Measurements from ENCODE around the gene C13orf46.

C13orf46 gene

DNA sequence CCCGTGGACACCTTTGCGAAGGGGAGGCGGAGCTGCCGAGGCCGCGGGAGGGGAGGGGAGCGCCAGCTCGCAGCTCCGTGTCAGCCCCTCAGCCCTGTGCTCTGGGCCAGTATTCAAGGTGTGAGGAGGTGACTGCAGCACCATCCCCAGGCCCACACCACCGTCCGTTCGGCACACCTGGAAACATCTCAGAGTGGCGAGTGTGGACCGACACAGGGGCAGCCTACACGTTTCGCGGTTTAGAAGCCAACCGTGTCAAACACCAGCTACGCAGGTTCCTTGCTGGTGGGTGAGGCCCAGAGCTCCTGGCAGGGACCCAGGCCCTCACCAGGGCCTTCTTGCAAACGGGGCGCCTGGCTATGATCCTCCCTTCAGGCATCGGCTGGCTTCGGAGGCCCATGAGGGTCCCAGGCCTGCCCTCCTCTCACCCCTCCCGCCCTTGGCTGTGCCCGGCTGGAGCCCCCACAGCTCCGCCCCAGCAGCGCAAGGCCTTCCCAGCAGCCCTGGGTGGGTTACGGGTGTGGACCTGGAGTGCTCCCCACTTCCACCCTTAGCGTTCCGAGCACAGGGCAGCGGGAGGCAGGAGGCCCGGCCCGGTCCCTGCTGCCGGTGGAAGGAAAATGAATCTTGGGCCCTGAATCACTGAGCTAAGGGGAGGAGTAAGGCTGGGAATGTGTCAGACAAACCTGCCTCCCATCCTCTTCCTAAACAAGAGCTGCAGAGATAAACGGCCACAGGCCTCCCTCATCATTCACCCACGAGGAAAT lies 1.2 kb downstream of the C13orf46 start:
- Mint-ChIP-seq H3K27me3 (no peaks in the 10 kb centered on the region), H3K4me3 (no peak overlapping the region), H3K27ac (no peak overlapping the region), H3K36me3 (peaks cover 26% of the 10 kb centered on the region), H3K9me3 (no peaks in the 10 kb centered on the region), H3K4me1 (no peaks in the 10 kb centered on the region)
- ATAC-seq, result no peak

DNA sequence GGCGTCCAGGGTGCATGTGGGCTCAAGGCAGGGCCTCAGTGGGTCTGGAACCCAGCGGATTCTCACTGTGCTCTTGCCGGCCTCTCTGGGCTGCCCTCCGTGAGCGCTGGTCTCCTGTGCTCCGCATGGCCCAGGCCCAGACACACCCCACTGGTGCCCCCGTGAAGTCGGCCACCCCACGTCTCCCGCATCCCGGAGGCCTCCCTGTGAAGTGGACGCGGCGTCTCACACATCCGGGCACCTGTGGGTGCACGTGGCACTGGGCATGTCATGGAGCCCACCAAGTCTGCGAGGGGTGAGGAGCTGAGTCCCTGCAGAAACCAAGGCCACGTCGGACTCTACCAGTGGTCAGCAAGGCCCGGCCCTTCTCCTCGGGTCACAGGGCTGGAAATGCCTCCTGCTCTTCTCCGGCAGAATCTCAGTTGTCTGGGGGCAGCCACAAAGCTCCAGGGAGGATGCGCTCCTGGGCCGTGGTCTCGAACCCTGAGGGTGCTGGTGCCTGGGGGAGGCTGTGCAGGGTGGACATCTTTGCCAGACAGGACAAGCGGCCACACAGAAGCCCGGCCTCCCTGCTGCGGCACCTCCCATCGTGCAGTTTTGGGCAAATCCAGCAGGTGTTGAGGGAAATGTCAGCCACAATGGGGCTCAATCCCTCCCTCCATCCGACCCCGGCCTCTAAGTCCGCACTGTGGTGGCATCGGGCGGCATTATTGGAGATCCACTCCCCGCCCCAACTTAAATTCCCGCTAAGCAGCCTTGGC lies 2.2 kb downstream of the C13orf46 start:
- no peaks in the 10 kb centered on the region for H3K27me3 Mint-ChIP-seq
- H3K27ac Mint-ChIP-seq, result no peak overlapping the region
- H3K4me1 Mint-ChIP-seq, result no peaks in the 10 kb centered on the region
- no peak overlapping the region for H3K4me3 Mint-ChIP-seq
- ATAC-seq, result no peak
- peaks cover 16% of the 10 kb centered on the region for H3K36me3 Mint-ChIP-seq
- no peaks in the 10 kb centered on the region for H3K9me3 Mint-ChIP-seq

DNA sequence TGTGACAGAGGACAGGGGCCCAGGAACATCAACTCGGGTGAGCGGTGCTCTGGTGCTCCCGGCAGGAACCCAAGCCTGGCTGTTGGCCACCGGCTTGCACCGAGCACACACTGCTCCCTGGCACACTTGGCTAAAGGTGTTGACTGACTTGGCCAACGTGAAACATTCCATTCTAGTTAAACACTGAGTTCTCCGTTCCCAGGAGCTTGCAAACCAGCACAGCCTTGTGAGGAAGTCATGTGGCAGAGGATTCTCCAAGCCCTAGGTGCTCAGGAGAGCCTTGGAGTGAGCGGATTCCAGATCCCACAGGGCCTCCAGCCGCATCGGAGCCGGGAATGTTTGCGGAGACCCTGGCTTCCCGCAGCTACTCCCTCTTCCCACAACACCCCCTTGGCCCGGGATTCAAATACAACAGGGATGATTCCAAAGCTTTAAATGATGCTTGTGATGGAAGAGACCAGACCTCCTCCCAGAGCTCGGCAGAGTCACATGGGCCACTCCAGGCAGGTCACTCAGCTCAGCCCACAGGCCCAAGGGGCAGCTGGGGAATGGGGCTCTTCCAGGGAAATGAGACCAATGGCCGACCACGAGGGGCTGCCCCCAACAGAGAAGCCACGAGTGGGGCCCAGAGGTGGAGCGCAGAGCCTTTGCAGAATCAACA lies 2.9 kb downstream of the C13orf46 start:
- Mint-ChIP-seq H3K27me3 (no peaks in the 10 kb centered on the region), H3K9me3 (no peaks in the 10 kb centered on the region), H3K27ac (no peak overlapping the region), H3K4me1 (no peaks in the 10 kb centered on the region), H3K4me3 (no peak overlapping the region), H3K36me3 (peaks cover 11% of the 10 kb centered on the region)
- ATAC-seq, result no peak

DNA sequence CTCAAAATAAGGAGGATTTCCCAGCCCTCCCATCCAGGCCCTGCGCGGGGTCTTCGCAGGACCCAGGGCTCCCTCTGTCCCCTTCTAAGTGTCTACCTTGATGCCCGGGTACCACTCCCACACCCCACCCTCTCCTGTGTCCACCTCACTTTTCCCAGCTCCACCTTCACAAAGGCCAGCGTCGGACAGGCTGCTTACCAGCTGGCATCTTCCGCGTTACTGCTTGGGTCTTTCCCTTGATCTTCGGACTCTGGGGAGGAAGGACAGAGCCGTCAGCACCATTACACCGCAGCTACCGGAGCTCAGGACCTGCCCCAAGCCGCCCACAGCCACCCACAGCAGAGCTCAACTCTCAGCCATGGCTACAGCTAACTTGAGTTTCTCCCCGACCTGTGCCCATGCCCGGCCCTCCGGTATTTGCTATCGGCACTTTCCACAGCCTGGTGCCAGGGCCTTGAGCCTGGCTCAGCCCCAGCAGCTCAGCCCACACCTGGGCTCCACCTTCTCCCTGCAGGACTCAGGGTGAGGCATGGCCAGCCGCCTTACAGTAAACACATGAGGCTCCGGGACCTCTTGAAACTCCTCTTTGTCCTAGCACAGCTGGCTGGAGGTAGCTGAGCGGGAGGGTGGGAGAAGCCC lies 3.8 kb downstream of the C13orf46 start:
- no peaks in the 10 kb centered on the region for H3K9me3 Mint-ChIP-seq
- no peaks in the 10 kb centered on the region for H3K27me3 Mint-ChIP-seq
- peak; percentile 22 for ATAC-seq
- no peak overlapping the region for H3K27ac Mint-ChIP-seq
- no peaks in the 10 kb centered on the region for H3K4me1 Mint-ChIP-seq
- H3K4me3 Mint-ChIP-seq, result no peak overlapping the region
- peaks cover 11% of the 10 kb centered on the region for H3K36me3 Mint-ChIP-seq

DNA sequence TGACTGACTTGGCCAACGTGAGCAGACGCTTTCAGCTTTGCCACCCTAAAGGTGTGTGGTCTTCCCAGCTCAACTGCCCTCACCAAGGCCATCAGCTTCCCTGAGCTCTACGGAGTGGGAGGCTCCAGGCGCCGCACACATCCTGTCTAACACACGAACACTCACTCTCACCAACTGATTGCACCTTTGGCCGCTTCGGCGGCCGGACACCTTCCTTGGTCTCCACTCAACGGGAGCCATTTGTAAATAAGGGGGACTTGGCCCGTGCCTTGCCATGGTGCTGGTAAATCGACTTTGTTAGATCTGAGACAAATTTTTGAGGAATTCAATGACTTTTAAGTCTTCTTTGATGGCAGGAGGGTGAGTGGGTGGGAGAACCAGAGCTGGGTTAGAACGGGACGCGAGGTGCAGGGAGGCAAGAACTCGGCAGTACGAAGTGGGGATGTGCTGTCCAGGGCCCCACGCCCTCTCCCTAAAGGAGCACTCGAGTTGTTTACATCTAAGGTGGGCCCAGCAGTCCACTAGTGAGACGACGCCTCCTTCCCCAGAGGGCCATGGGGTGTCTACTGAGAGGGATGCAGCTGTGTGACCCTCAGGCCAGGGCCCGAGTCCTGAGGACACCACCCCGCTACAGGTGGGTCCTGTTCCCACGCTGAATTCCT lies 4.4 kb downstream of the C13orf46 start:
- H3K27ac Mint-ChIP-seq, result no peak overlapping the region

DNA sequence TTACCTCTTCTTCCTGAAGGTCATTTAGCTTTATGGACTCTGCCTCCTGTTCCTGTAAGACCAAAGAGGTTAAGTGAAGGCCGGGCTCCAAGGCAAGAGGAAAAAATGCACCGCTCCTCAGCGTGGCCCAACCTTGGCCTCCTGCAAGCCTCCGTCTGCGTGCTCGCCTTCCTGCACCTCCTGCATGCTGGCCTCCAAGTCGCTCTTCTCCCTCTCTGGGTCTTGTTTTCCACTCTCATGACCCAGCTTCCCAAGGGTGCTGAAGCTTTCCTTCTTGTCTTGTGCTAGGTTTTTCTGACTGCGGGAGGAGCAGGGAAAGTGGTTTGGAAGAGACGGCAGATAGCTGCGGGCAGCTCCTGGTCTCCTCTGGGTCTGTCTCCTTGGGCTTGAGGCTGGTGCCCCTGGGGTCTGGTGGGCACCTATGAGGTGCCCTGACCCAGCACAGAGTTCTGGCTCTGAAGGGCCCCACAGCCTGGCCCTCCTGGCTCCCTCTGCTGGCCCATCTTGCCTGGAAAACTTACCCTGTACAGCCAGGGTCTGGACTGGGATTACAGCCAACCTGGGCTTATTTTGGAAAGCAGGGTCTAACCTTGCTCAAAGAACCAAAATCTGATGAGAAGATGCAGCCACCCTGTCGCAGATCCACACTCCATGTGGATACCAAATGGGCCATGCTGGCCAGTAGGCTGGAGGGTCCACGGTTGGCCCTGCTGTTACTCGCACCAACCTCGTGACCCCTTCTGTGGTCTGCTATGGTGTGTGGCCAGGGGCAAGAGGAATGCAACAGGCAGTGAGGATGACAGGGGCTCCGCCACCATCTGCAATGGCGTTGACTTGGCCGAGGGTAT lies 5.2 kb downstream of the C13orf46 start:
- Mint-ChIP-seq H3K36me3 (peaks cover 7% of the 10 kb centered on the region), H3K27ac (no peak overlapping the region), H3K4me1 (no peaks in the 10 kb centered on the region), H3K4me3 (no peak overlapping the region), H3K27me3 (no peaks in the 10 kb centered on the region), H3K9me3 (no peaks in the 10 kb centered on the region)
- no peak for ATAC-seq

More for the DNA sequence above, 4.4 kb downstream of the C13orf46 start:
- Mint-ChIP-seq H3K36me3 (peaks cover 11% of the 10 kb centered on the region), H3K27me3 (no peaks in the 10 kb centered on the region), H3K9me3 (no peaks in the 10 kb centered on the region), H3K4me1 (no peaks in the 10 kb centered on the region), H3K4me3 (no peak overlapping the region)
- no peak for ATAC-seq

DNA sequence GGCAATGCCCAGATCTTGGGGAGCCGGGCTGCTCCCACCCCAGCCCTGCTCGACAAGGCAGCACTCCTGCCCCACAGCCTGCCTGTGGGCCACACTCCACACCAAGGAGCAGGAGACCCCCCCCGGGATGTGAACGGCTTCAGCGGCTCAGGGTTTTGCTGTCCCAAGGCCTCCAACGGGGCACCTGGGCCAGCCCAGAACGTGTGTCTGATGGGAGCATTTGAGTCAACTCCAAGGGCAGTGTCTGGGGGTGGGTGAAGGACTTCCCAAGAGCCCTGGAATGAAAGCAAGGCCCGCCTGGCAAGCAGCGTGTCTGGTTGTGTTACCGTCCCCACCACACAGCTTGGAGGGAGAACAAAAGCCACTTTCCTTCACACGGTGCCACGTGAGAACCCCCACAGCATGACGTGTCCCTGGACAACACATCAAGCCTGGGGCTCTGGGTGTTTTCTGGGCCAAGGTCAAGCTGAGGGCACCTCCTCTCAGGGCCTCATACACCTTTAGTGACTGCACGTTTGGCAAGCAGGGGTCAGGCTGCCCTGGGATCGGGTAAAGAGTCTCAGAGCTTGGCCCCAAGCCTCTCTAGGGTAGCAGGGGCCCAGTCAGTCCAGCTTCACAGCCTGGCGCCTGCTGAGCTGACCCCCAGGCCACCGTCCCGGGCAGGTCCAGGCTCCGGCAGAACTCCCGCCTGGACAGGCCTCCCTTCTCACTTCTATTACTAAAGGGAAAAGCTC lies 6.0 kb downstream of the C13orf46 start:
- ATAC-seq, result no peak
- H3K4me1 Mint-ChIP-seq, result no peaks in the 10 kb centered on the region
- H3K4me3 Mint-ChIP-seq, result no peak overlapping the region
- H3K9me3 Mint-ChIP-seq, result no peaks in the 10 kb centered on the region
- H3K27ac Mint-ChIP-seq, result no peak overlapping the region
- H3K36me3 Mint-ChIP-seq, result no peaks in the 10 kb centered on the region
- no peaks in the 10 kb centered on the region for H3K27me3 Mint-ChIP-seq

DNA sequence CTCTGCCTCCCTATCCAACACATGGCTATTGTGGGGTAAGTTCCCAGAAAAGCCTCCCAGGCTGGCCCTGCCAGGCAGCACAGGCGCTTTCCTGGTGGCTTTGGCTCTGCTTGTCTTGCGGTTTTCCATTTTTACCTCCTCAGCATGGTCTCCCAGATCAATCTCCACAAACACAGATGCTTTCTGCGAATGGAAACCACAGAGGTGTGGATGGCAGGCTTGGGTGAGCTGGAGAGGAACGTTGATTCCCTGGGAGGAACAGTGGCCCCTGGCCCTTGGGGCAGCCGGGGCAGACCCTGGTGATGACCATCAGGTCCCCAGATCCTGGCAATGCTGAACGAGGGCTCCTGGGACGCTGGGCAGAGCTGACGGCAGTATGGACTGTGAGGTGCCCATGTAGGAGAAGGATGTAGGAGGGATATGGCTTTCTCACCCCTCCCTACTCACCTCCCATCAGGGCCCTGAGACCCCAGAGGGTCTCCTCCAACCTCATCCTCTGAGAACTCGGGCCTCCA lies 6.6 kb downstream of the C13orf46 start:
- Mint-ChIP-seq H3K9me3 (no peaks in the 10 kb centered on the region), H3K36me3 (no peaks in the 10 kb centered on the region), H3K27ac (no peak overlapping the region), H3K4me3 (no peak overlapping the region), H3K4me1 (no peaks in the 10 kb centered on the region), H3K27me3 (no peaks in the 10 kb centered on the region)
- ATAC-seq, result no peak

DNA sequence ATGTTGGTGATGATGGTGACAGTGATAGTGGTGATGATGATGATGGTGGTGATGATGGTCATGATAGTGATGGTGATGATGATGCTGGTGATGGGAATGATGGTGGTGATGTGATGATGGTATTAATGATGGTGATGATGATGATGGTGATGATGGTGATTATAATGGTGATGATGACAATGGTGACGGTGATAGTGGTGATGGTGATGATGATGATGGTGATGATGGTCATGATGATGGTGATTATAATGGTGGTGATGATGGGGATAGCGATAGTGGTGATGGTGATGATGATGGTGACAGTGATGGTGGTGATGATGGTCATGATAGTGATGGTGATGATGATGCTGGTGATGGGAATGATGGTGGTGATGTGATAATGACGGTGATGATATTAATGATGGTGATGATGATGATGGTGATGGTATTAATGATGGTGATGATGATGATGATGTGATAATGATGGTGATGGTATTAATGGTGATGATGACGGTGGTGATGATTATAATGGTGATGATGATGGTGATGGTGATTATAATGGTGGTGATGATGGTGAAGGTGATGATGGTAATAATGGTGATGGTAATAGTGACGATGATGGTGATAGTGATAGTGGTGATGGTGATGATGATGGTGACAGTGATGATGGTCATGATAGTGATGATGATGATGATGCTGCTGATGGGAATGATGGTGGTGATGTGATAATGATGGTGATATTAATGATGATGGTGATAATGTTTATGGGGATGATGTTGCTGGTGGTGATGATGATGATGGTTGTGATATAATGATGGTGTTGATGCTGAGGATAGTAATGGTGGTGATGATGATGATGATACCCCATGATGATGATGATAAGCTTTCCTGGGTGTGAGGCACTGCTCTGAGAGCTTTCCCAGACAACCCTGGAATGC lies 7.7 kb downstream of the C13orf46 start:
- no peaks in the 10 kb centered on the region for H3K27me3 Mint-ChIP-seq
- no peaks in the 10 kb centered on the region for H3K36me3 Mint-ChIP-seq
- ATAC-seq, result no peak
- H3K9me3 Mint-ChIP-seq, result no peaks in the 10 kb centered on the region
- H3K4me1 Mint-ChIP-seq, result no peaks in the 10 kb centered on the region
- no peak overlapping the region for H3K4me3 Mint-ChIP-seq
- H3K27ac Mint-ChIP-seq, result no peak overlapping the region

DNA sequence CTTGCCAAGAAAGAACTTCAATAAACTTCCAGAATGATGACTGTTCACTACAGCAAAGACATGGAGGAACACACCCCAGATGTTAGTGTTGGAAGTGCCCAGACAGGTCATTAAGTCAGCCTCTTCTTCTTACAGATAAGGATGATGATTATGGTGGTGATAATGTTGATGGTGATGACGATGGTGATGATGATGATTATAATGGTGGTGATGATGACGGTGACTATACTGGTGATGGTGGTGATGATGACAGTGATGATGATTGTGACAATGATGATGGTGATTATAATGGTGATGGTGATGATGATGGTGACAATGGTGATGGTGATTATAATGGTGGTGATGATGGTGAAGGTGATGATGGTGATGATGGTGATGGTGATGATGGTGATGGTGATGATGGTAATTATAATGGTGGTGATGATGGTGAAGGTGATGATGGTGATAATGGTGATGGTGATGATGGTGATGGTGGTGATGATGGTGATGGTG lies 8.4 kb downstream of the C13orf46 start:
- no peaks in the 10 kb centered on the region for H3K4me1 Mint-ChIP-seq
- no peak overlapping the region for H3K27ac Mint-ChIP-seq
- peaks cover 2% of the 10 kb centered on the region for H3K9me3 Mint-ChIP-seq
- peaks cover 2% of the 10 kb centered on the region for H3K36me3 Mint-ChIP-seq
- H3K27me3 Mint-ChIP-seq, result no peaks in the 10 kb centered on the region
- H3K4me3 Mint-ChIP-seq, result no peak overlapping the region
- no peak for ATAC-seq

DNA sequence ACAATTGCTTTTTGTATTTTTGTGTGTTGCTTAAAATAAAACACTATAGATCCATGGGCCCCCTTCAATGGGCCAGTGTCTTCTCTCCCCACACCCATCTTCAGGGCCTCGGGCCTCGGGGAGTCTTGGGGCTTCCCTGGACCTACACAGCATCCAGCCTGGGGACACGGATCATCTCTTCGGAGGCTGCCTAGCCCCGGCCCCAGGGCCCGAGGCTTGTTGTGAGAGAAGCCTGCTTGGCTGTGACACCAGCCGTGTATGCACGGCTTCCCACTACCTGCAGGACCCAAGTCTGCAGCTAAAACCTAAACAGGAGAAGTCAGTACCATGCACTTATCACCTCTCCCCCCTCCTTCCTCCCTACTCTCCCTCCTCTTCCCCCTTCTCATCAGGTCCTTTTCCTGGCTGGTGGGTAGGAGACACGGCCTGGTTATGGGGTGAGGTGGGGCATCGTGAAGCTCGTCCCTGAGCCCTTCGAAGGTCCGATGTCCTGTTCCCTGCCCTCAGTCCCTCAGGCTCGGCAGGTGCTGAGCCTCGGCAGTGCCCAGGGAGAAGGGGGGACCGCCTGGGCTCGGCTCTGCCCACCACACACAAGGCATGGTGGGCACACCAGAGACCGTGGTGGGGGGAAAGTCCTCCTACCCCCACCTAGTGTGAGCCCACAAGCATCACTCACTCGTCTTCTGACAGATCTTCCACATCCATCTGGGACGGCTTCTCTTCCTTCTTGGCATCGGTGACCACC lies 9.5 kb downstream of the C13orf46 start:
- no peaks in the 10 kb centered on the region for H3K27me3 Mint-ChIP-seq
- no peak overlapping the region for H3K4me3 Mint-ChIP-seq
- no peaks in the 10 kb centered on the region for H3K4me1 Mint-ChIP-seq
- ATAC-seq, result no peak
- H3K36me3 Mint-ChIP-seq, result peaks cover 6% of the 10 kb centered on the region
- H3K9me3 Mint-ChIP-seq, result peaks cover 4% of the 10 kb centered on the region
- no peak overlapping the region for H3K27ac Mint-ChIP-seq

DNA sequence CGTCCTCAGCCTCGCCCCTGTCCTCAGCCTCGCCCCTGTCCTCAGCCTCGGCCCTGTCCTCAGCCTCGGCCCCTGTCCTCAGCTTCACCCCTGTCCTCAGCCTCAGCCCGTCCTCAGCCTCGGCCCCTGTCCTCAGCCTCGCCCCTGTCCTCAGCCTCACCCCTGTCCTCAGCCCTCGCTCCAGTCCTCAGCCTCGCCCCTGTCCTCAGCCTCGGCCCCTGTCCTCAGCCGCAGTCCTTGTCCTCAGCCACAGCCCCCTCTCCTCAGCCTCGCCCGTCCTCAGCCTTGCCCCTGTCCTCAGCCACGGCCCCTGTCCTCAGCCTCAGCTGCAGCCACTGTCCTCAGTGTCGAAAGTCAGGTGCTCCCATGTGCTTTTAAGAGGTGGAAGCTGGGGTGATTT lies 10.5 kb downstream of the C13orf46 start:
- Mint-ChIP-seq H3K27me3 (no peaks in the 10 kb centered on the region), H3K4me1 (no peaks in the 10 kb centered on the region), H3K36me3 (peaks cover 12% of the 10 kb centered on the region), H3K9me3 (peaks cover 9% of the 10 kb centered on the region), H3K27ac (no peak overlapping the region), H3K4me3 (no peak overlapping the region)
- no peak for ATAC-seq

Data from stimulated activated memory B cell treated with anti-CD40 and anti-IgM and Interleukin-4, amounts not matched to agents 10 μg/mL and 1 μg/mL and 100 μg/mL, for 72 hours (primary cell).